Fibroblast of peridontal ligament (primary cell): ENCODE measurements around the gene MCCD1.
"Not testable (repeated sequence)": the region's sequence is repeated elsewhere in the genome, so short reads cannot be mapped to it uniquely, and the experiment has no call there.

Experiments used
- DNase-seq: peaks from one replicate; pipeline ENCODE4 v3.0.0-alpha.2; 2010; ENCODE audit errors: extremely low read depth

The MCCD1 gene, protein sequence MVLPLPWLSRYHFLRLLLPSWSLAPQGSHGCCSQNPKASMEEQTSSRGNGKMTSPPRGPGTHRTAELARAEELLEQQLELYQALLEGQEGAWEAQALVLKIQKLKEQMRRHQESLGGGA

DNA sequence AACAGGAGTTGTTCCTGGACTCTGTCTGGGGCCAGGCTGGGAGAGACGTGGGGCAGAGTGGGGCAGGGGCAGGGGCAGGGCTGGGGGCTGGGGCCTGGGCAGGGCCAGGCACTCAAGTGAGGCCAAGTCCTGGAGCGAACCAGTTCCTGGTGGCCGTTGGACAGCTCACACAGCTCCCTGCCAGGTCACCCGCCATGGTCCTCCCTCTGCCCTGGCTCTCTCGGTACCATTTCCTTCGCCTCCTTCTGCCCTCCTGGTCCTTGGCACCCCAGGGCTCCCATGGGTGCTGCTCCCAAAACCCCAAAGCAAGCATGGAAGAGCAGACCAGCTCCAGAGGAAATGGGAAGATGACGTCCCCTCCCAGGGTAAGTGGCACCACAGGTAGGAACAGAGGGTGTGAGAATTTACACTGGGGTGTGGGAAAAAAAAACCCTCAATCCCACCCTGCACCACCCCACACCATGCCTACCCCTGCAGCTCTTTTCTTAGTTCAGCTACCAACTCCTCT, at the start of gene MCCD1:
TSS of gene MCCD1 (plus strand) at position 142 of the 508 bp plus-strand sequence. CDS start at position 195, 53 bp downstream.
- no peak for DNase-seq

GRCh38 chr6:31479151-31479932, 49.4 kb upstream of the MCCD1 start:
- no peak for DNase-seq

- DNase-seq, result no peak
Observed at GRCh38 chr6:31479933-31480535, 48.7 kb upstream of the MCCD1 start.

GRCh38 chr6:31480574-31480973, 48.2 kb upstream of the MCCD1 start:
- DNase-seq, result no peak

DNA sequence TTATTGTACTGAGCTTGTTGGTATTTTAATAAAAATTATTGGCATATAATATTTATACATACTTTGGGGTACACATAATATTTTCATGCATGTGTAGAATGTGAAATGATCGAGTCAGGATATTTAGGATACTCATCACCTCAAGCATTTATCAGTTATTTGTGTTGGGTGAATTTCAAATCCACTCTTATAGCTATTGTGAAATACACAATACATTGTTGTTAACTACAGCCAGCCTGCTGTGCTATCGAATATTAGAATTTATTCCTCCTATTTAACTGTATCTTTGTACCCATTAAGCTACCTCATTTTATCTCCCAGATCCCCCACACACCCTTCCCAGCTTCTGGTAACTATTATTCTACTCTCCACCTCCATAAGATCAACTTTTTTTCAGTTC, 45.4 kb upstream of the MCCD1 start:
- no peak for DNase-seq

- peak; percentile 44 for DNase-seq
Observed at GRCh38 chr6:31485055-31485454, 43.7 kb upstream of the MCCD1 start.

DNA sequence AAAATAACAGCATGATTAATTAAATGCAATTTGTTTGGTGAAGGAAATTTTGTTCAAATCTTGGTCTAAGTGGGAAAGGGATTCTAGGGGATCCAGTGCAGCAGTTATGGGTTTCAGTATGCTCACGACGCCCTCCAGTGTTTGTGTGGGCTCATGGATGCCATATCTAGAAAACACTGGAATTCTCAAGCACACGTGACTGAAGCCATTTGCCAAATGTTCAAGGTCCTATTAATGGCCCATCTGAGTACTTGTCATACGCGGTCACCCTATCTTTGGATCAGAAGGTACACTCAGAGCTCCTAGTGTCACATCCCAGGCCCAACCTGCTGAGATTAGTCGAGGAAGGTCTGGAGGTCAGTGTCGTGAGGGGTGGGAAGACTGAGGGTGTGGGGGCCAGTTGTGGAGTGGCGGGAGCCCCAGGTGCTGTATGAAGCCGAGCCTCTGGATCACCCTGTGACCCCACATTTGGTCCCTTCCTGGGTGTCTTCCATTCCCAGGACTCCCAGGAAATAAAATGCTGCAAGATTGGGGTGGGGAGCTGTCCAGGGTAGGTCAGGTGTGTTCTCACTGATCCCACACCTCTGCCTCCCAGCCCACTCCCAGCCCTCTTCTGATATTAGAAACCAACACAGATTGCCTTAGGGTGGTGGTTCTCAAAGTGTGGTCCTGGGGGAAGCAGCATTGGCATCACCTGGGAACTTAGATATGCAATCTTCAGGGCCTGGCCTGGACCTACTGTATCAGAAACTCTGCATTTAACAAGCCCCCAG, 42.5 kb upstream of the MCCD1 start:
- not testable (repeated sequence) for DNase-seq

DNA sequence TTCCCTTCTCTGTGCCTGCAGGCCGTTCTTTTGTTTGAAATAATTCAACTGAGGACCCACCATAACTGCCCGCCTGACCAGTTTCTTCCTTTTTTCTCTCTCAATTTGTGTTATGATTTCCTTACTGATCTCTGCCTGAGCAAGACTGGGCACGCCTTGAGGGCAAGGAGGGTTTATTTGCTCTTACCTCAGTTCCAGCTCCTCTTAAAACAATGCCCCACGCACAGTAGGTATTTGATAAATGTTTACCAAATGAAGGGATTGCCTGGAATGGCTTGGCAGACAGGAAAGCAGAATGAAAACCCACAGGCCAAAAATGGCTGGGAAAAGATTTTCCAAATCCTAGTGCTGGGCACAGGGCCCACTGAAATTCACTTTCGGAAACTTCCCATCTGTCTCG, 41.1 kb upstream of the MCCD1 start:
- not testable (repeated sequence) for DNase-seq

GRCh38 chr6:31489086-31489485, 39.7 kb upstream of the MCCD1 start:
- no peak for DNase-seq

- DNase-seq, result no peak
Observed at GRCh38 chr6:31490115-31490873, 38.5 kb upstream of the MCCD1 start.

- DNase-seq, result not testable (repeated sequence)
Observed at GRCh38 chr6:31493550-31493874, 35.2 kb upstream of the MCCD1 start.

DNA sequence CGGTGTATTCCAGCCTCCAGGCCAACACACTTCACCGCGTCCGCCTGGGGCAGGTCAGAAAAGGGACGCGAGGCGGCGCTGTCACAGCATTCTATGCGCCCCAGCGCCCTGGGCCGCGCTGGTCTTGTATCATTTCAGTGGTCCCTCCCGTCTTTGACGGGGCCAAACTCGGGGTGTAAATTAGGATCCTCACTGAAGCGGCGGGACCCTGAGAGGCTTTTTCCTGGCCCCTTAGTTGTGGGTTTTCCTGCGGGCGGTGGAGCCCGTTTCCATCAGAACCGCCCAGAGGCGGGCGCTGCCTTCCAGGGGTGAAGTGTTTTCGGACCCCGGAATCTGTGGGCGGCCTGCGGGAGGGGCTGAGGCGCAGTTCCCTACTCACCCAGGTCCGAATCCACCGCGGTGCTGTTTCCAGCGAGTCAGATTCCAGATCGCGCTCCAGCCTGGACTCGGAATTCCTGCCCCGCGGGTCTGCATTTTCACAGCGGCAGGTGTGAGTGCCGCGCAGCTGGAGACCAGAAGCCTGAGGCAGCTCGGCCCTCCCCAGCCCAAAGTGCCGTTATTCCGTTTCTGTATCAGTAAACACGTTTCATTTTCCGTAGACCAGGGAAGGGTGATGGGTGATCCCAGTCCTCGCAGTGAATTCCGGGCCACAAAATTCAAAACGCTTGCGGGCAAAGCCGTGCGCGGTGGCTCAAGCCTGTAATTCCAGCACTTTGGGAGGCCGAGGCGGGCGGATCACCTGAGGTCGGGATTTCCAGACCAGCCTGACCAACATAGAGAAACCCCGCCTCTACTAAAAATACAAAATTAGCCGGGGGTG, 34.7 kb upstream of the MCCD1 start:
- DNase-seq, result peak; percentile 78

DNA sequence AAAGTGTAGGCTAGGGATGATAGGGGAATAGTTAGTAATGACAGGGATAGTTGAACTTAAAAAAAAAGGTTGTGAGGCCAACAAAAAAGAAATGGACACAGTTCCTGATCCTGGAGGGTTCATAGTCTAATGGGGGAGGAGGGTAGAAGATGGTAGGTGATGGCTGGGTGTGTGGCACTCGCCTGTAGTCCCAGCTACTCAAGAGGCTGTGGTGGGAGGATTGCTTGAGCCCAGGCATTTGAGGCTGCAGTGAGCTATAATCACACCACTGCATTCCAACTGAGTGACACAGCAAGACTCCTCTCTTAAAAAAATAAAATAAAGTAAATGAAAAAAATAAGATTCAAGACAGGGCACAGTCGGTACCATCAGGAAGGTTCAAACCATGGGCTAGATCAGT, 33.2 kb upstream of the MCCD1 start:
- peak; percentile 62 for DNase-seq

- not testable (repeated sequence) for DNase-seq
Observed at GRCh38 chr6:31496826-31497225, 31.9 kb upstream of the MCCD1 start.

DNA sequence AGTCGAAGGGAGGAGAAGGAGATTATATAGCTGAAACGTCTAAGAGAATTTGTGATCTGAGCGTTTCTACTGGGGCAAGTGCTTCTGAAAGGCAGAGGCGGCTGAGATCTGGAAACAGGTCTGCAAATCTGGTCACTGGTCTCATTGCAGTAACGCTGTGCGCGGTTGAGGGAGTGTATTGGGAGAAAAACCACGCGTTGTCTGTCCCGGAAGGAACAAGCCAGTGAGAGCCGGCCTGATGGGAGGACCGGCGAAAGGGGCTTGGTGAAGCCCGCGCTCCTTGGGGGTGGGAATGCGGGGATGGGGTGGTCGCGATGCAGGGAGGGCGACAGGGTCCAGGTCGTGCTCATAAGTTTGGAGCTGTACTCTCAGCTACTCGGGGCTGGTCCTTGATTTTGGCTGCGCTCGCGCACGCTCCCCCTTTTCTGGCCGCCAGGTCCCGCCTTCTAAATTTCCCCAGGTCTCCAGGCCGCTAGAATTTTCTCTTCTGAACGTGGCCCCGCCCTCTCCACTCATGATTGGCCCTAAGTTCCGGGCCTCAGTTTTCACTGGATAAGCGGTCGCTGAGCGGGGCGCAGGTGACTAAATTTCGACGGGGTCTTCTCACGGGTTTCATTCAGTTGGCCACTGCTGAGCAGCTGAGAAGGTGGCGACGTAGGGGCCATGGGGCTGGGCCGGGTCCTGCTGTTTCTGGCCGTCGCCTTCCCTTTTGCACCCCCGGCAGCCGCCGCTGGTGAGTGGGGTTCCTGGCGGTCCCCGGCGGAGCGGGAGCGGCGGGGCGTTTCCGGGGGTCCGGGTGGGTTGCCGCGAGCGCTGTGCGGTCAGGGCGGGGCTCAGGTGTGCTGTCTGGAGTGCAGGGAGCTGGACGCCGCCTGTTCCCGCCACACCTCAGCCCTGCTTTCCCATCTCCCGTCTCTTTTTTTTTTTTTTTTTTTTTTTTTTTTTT, 31.0 kb upstream of the MCCD1 start, which contains the start of gene MICB:
TSS of gene MICB (plus strand) at position 615 of the 946 bp plus-strand sequence. CDS start at position 664, 49 bp downstream.
- peak; percentile 63 for DNase-seq

DNA sequence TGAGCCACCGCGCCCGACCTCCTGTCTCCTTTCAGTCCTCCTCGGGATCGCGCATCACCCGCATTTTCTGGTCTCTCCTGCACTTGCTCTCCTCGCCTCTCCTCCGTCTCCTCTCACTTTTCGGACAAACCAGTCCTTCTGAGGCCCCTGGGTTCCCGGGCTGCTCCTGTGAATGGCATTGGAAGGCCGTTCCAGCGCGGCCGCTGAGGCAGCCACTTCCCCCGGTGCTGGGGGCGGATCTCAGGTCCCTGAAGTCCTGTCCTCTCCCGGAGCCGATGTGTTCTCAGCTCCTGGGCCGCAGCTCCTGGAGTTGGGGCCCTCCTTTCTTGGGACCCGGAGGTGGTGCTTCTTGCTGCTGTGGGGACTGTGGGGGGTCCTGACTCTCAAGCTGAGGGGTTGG, 30.0 kb upstream of the MCCD1 start:
- no peak for DNase-seq

DNA sequence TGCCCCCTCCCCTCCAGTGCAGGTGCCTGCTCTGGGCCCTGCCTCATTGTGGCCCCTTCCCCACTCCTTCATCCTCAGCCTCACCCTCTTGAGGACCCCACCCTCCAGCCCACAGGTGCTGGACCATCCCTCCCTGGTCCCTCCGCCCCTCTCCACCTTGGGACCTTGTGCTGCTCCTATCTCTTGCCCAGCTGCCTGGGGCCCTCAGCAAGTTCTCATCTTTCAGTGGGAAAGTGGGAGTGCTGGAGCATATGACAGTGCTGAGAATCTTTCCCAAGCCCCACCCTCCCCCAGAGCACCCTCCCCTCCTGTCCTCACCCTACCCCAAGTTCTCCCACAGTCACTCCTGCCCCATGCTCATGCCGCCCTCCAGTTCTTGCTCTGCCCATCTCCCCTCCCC, 29.1 kb upstream of the MCCD1 start:
- not testable (repeated sequence) for DNase-seq

- DNase-seq, result peak; percentile 35
Observed at GRCh38 chr6:31502586-31502985, 26.2 kb upstream of the MCCD1 start.

- not testable (repeated sequence) for DNase-seq
Observed at GRCh38 chr6:31509036-31509435, 19.7 kb upstream of the MCCD1 start.
